SK-N-SH treated with all-trans-retinoic acid at 6 μM for 48 hours (cell line): ENCODE results near the gene SHC3.

ENCODE experiments used
- BACH2 ChIP-seq: fragments of 250-450 bp; sonication (Bioruptor Pico); IDR thresholded peaks from 2 replicates; pipeline ENCODE4 v1.9.0; 2021; ENCODE audit warnings: mild to moderate bottlenecking, borderline replicate concordance
- CREB5 ChIP-seq: fragments of 250-450 bp; sonication (Bioruptor Pico); IDR thresholded peaks from 2 replicates; pipeline ENCODE4 v1.5.1; 2020; ENCODE audit warnings: low read depth, mild to moderate bottlenecking, moderate library complexity
- ISL1 ChIP-seq: fragments of 250-450 bp; sonication (Bioruptor Pico); IDR thresholded peaks from 2 replicates; pipeline ENCODE4 v2.1.2; 2022; ENCODE audit warnings: mild to moderate bottlenecking, moderate library complexity
- PPARA ChIP-seq: fragments of 250-450 bp; sonication (Bioruptor Pico); IDR thresholded peaks from 2 replicates; pipeline ENCODE4 v1.5.0; 2020; ENCODE audit warnings: mild to moderate bottlenecking, borderline replicate concordance
- RARB ChIP-seq: fragments of 250-450 bp; sonication (Bioruptor Pico); IDR thresholded peaks from 2 replicates; pipeline ENCODE4 v1.8.0; 2021; ENCODE audit warnings: mild to moderate bottlenecking, moderate library complexity
- TCF4 ChIP-seq: fragments of 250-450 bp; sonication (Bioruptor Pico); IDR thresholded peaks from 2 replicates; pipeline ENCODE4 v1.8.0; 2021; ENCODE audit warnings: mild to moderate bottlenecking, moderate library complexity, borderline replicate concordance
- TOX ChIP-seq: fragments of 250-450 bp; sonication (Bioruptor Pico); IDR thresholded peaks from 2 replicates; pipeline ENCODE4 v1.8.0; 2021; ENCODE audit warnings: mild to moderate bottlenecking, moderate library complexity, borderline replicate concordance
- ZC3H10 ChIP-seq: fragments of 250-450 bp; sonication (Bioruptor Pico); IDR thresholded peaks from 2 replicates; pipeline ENCODE4 v1.5.1; 2021; ENCODE audit warnings: mild to moderate bottlenecking, moderate library complexity
- ZFP3 ChIP-seq: fragments of 250-450 bp; sonication (Bioruptor Pico); IDR thresholded peaks from 2 replicates; pipeline ENCODE4 v1.5.0; 2020; ENCODE audit warnings: mild to moderate bottlenecking, moderate library complexity
- ZFP30 ChIP-seq: fragments of 450-650 bp; formaldehyde crosslinking; IDR thresholded peaks from 2 replicates; pipeline ENCODE4 v1.5.0; 2022; ENCODE audit warnings: mild to moderate bottlenecking, moderate library complexity
- ZNF8 ChIP-seq: fragments of 450-650 bp; formaldehyde crosslinking; IDR thresholded peaks from 2 replicates; pipeline ENCODE4 v1.5.0; 2020; ENCODE audit warnings: mild to moderate bottlenecking, moderate library complexity
- TF ChIP-seq, protein P1 (sequence below): fragments of 250-450 bp; sonication (Bioruptor Pico); IDR thresholded peaks from 2 replicates; pipeline ENCODE4 v1.5.0; 2020; ENCODE audit warnings: mild to moderate bottlenecking, moderate library complexity
- TF ChIP-seq, protein P2 (sequence below): fragments of 250-450 bp; sonication (Bioruptor Pico); IDR thresholded peaks from 2 replicates; pipeline ENCODE4 v1.8.0; 2020; ENCODE audit warnings: mild to moderate bottlenecking, moderate library complexity, borderline replicate concordance

- no peak for TF ChIP-seq PPARA (CRISPR knock-in tag)
- TF ChIP-seq, protein P1, sequence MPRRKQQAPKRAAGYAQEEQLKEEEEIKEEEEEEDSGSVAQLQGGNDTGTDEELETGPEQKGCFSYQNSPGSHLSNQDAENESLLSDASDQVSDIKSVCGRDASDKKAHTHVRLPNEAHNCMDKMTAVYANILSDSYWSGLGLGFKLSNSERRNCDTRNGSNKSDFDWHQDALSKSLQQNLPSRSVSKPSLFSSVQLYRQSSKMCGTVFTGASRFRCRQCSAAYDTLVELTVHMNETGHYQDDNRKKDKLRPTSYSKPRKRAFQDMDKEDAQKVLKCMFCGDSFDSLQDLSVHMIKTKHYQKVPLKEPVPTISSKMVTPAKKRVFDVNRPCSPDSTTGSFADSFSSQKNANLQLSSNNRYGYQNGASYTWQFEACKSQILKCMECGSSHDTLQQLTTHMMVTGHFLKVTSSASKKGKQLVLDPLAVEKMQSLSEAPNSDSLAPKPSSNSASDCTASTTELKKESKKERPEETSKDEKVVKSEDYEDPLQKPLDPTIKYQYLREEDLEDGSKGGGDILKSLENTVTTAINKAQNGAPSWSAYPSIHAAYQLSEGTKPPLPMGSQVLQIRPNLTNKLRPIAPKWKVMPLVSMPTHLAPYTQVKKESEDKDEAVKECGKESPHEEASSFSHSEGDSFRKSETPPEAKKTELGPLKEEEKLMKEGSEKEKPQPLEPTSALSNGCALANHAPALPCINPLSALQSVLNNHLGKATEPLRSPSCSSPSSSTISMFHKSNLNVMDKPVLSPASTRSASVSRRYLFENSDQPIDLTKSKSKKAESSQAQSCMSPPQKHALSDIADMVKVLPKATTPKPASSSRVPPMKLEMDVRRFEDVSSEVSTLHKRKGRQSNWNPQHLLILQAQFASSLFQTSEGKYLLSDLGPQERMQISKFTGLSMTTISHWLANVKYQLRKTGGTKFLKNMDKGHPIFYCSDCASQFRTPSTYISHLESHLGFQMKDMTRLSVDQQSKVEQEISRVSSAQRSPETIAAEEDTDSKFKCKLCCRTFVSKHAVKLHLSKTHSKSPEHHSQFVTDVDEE (CRISPR knock-in tag), result no peak
- no peak for TF ChIP-seq ZFP30 (CRISPR knock-in tag)
- no peak for TF ChIP-seq ZC3H10
- no peak for TF ChIP-seq BACH2 (CRISPR knock-in tag)
- TF ChIP-seq, protein P2, sequence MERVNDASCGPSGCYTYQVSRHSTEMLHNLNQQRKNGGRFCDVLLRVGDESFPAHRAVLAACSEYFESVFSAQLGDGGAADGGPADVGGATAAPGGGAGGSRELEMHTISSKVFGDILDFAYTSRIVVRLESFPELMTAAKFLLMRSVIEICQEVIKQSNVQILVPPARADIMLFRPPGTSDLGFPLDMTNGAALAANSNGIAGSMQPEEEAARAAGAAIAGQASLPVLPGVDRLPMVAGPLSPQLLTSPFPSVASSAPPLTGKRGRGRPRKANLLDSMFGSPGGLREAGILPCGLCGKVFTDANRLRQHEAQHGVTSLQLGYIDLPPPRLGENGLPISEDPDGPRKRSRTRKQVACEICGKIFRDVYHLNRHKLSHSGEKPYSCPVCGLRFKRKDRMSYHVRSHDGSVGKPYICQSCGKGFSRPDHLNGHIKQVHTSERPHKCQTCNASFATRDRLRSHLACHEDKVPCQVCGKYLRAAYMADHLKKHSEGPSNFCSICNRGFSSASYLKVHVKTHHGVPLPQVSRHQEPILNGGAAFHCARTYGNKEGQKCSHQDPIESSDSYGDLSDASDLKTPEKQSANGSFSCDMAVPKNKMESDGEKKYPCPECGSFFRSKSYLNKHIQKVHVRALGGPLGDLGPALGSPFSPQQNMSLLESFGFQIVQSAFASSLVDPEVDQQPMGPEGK (CRISPR knock-in tag), result no peak
- TF ChIP-seq CREB5, result no peak
- TF ChIP-seq ZNF8 (CRISPR knock-in tag), result no peak
- no peak for TF ChIP-seq ZFP3 (CRISPR knock-in tag)
- TF ChIP-seq TCF4 (CRISPR knock-in tag), result no peak
- no peak for TF ChIP-seq RARB (CRISPR knock-in tag)
- TF ChIP-seq ISL1, result no peak
- TF ChIP-seq TOX (CRISPR knock-in tag), result no peak
Observed at GRCh38 chr9:89187950-89188349, 9.3 kb upstream of the SHC3 start.
